Mesodermal cell (in vitro differentiated cells): Measurements from ENCODE around the gene DYSF.

ENCODE experiments used
- H3K27ac ChIP-seq: 2 replicates; pipeline ENCODE4 v1.7.0; 2013; ENCODE audit warnings: mild to moderate bottlenecking, low read depth, low read length, moderate library complexity; ENCODE audit not compliant: severe bottlenecking
- H3K36me3 ChIP-seq: 2 replicates; pipeline ENCODE4 v1.7.1; 2013; ENCODE audit warnings: mild to moderate bottlenecking, low read length, moderate library complexity; ENCODE audit not compliant: control insufficient read depth, insufficient read depth
- H3K4me1 ChIP-seq: one replicate; pipeline ENCODE4 v1.7.1; 2013; ENCODE audit warnings: mild to moderate bottlenecking, low read length; ENCODE audit not compliant: insufficient read depth, control insufficient read depth, poor library complexity, severe bottlenecking
- H3K4me3 ChIP-seq: 2 replicates; pipeline ENCODE4 v1.7.0; 2013; ENCODE audit warnings: low read length, control low read depth, mild to moderate bottlenecking; ENCODE audit not compliant: insufficient read depth, poor library complexity, severe bottlenecking; ENCODE audit errors: extremely low read depth
- H3K9me3 ChIP-seq: 2 replicates; pipeline ENCODE4 v1.7.1; 2013; ENCODE audit warnings: mild to moderate bottlenecking, low read length, moderate library complexity; ENCODE audit not compliant: control insufficient read depth
- WGBS, 2 experiments: methylation state at CpG; one replicate each; pipeline ENCODE4 v1.1.5; 2013; ENCODE audit warnings: missing lambda C conversion rate in 2 of 2; ENCODE audit not compliant: insufficient coverage in 2 of 2; 5-methylcytosine and 5-hydroxymethylcytosine counted together

The DYSF gene

DNA sequence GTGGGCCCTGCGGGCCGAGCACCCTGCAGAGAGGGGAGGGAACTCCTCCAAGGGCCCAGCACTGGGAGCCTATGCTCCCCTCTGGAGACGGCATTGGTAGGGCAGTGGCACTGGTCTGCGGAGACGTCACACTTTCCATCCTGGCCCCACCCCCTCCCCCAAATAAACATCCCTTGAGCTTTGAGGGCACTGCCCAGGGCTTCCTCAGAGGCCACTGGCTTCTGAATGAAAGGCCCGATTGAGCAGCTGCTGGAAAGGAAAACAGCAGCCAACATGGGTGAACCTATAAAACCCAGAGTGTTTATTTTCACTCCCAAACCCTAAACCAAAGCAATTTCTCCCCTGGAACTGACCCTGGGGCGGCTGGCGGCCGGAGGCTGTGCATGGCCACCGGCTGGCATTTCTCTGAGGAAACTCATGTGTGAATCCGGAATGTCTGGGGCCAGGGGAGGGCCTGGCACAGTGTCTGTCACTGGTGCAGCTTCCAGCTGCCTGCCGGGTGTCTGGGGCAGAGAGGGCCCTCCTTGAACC, 138.9 kb downstream of the DYSF start:
- H3K27ac ChIP-seq: peak overlapping the region; percentile 23
- H3K4me3 ChIP-seq: no peak overlapping the region
- H3K4me1 ChIP-seq: peaks cover 26% of the 10 kb centered on the region
- WGBS, 2 experiments: 80 to 84% methylated on average over 10 to 11 of the region's 12 CpGs
- no peaks in the 10 kb centered on the region for H3K36me3 ChIP-seq
- H3K9me3 ChIP-seq: no peaks in the 10 kb centered on the region

DNA sequence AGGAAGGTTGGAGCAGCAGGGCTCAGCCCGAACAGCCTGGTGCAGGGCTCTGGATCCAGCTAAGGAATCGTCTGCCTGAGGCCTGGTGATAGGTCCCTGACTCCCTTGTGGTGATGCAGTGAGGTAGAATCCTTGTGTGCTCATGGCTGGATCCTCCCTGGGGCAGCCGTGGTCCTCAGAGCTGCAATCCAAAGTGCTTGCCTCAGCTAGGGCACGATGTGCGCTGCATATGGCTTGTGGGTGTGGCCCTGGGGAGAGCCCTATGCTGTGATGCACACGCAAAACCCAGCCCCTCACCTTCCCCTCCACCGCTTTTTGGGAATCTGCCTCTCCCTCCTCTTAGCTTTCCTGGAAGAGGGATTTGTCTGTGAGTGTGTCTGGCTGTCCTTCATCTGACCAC, 142.2 kb downstream of the DYSF start:
- peak overlapping the region; percentile 64 for H3K27ac ChIP-seq
- H3K36me3 ChIP-seq: no peaks in the 10 kb centered on the region
- no peaks in the 10 kb centered on the region for H3K9me3 ChIP-seq
- WGBS, 2 experiments: 87 to 93% methylated on average over 2 to 3 of the region's 7 CpGs
- H3K4me1 ChIP-seq: peaks cover 21% of the 10 kb centered on the region
- H3K4me3 ChIP-seq: no peak overlapping the region

DNA sequence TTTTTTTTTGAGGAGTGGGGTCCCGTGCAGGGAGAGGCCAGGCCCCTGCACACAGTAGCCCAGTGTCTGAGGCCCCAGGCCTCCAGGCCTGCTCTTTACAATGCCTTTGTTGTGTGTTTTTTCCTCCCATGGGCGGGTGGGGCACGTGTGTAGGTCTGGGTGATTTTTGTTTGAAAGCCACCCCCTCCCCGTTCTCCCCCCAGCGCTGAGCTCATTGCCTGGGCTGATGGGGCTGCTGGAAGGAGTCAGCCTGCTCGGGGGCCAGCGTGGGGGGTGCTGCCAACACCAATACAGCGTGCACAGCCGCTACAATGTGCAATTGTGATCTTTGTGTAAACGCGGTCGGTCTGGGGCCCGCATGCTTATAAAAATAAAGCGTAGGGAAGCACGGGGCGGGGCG, 142.7 kb downstream of the DYSF start:
- no peak overlapping the region for H3K4me3 ChIP-seq
- no peaks in the 10 kb centered on the region for H3K36me3 ChIP-seq
- H3K27ac ChIP-seq: peak overlapping the region; percentile 64
- 90 to 94% methylated on average over 9 to 10 of the region's 17 CpGs for WGBS, 2 experiments
- no peaks in the 10 kb centered on the region for H3K9me3 ChIP-seq
- peaks cover 21% of the 10 kb centered on the region for H3K4me1 ChIP-seq

DNA sequence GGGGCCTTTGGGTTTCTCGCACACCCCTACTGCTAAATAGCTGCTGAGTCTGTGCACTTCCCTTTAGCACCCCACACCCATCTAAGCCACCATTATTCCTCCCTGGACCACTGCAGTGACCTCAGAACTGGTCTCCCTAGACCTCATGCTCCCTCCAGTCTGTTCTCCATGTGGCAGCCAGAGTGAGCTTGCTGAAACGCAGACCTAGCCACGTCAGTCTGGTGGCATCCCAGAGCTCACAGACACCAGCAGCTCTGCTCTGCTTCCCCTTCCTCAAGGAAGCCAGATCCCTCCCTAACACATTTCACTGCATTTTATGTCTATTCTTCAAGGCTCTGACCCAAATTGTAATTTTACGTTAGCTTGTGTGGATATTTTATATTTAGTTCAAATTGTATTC, 144.4 kb downstream of the DYSF start:
- Histone ChIP-seq H3K4me3 (no peak overlapping the region), H3K36me3 (no peaks in the 10 kb centered on the region), H3K4me1 (peaks cover 13% of the 10 kb centered on the region), H3K9me3 (no peaks in the 10 kb centered on the region), H3K27ac (no peak overlapping the region)
- WGBS, 2 experiments: 76 to 87% methylated on average over 3 of the region's 4 CpGs

DNA sequence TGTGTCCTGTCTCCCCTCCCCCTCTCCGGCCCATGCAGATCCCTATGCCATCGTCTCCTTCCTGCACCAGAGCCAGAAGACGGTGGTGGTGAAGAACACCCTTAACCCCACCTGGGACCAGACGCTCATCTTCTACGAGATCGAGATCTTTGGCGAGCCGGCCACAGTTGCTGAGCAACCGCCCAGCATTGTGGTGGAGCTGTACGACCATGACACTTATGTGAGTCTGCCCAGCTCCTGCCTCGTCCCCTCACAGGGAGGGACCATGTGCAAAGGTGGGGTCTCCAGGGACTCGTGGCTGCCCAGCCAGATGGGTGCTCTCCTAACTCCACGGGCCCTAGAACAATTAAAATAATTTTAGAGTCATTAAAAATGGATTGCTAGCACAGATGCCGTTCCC, 145.2 kb downstream of the DYSF start:
- 89 to 97% methylated on average over 8 to 12 of the region's 14 CpGs for WGBS, 2 experiments
- no peak overlapping the region for H3K4me3 ChIP-seq
- H3K27ac ChIP-seq: no peak overlapping the region
- H3K36me3 ChIP-seq: no peaks in the 10 kb centered on the region
- H3K9me3 ChIP-seq: no peaks in the 10 kb centered on the region
- peaks cover 13% of the 10 kb centered on the region for H3K4me1 ChIP-seq

DNA sequence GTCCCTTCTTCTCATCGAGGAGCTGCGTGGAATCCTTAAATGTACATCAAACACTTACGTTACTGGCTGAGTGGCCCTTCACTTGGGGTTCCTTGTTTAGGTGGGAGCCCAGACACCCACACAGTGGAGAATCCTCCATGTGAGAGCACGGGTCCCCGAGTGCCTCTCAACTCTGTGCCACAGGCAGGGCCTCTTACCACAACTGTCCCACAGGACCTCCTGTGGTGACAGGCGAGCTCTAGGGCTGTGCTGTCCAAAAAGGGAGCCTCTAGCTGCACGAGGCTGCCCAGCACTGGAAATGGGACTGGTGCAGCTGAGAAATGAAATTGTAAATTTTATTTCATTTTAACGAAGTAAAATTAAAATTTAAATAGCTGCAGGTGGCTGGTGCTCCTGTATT, 145.7 kb downstream of the DYSF start:
- no peaks in the 10 kb centered on the region for H3K9me3 ChIP-seq
- WGBS, 2 experiments: 89 to 92% methylated on average over 5 to 8 of the region's 8 CpGs
- no peaks in the 10 kb centered on the region for H3K36me3 ChIP-seq
- no peak overlapping the region for H3K27ac ChIP-seq
- no peak overlapping the region for H3K4me3 ChIP-seq
- H3K4me1 ChIP-seq: peaks cover 13% of the 10 kb centered on the region

DNA sequence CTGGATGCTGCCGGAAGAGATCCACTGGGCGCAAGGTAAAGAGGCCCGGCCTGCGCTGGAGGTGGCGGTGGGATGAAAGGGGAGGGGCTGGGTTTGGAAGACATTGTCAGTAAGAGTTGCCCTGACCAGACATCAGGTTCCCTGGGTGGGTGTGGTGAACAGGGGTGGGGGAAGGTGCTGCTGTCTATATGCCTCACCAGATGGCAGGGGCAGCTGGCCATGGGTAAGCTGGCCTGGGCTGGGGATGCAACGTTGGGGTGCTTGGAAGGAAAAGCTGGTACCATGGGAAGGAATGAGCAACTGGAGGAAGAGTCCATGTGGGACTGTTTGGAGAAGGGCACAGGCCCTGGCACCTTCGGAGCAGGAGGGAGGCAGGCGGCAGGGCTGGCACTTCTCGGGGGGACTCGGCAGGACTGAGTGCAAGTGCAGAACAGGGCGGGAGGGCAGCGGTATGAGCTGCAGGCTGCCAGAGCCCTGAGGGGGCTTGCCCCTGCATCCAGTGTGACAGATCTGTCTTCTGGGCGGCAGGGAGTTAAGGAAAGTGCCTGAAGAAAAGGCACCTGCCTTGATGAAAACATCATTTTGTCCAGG, 146.4 kb downstream of the DYSF start:
- H3K36me3 ChIP-seq: no peaks in the 10 kb centered on the region
- 93 to 94% methylated on average over 9 to 13 of the region's 13 CpGs for WGBS, 2 experiments
- no peaks in the 10 kb centered on the region for H3K9me3 ChIP-seq
- H3K4me1 ChIP-seq: peaks cover 13% of the 10 kb centered on the region
- no peak overlapping the region for H3K27ac ChIP-seq
- H3K4me3 ChIP-seq: no peak overlapping the region

DNA sequence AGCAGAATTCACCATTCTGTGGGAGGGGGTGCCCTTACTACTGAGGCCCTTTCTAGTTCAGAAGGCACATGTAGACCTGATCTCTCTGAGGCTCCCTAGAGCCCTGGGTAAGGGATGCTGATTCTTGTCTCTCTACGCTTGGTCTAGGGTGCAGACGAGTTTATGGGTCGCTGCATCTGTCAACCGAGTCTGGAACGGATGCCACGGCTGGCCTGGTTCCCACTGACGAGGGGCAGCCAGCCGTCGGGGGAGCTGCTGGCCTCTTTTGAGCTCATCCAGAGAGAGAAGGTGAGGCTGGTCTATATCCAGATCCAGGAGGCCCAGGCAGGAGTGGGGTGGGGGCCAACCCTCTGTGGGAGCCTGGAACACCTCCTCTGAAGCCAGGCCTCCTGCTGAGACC, 147.2 kb downstream of the DYSF start:
- WGBS, 2 experiments: 91% methylated on average over 9 of the region's 9 CpGs
- H3K27ac ChIP-seq: no peak overlapping the region
- H3K4me3 ChIP-seq: no peak overlapping the region
- H3K36me3 ChIP-seq: no peaks in the 10 kb centered on the region
- H3K4me1 ChIP-seq: peaks cover 10% of the 10 kb centered on the region
- no peaks in the 10 kb centered on the region for H3K9me3 ChIP-seq

DNA sequence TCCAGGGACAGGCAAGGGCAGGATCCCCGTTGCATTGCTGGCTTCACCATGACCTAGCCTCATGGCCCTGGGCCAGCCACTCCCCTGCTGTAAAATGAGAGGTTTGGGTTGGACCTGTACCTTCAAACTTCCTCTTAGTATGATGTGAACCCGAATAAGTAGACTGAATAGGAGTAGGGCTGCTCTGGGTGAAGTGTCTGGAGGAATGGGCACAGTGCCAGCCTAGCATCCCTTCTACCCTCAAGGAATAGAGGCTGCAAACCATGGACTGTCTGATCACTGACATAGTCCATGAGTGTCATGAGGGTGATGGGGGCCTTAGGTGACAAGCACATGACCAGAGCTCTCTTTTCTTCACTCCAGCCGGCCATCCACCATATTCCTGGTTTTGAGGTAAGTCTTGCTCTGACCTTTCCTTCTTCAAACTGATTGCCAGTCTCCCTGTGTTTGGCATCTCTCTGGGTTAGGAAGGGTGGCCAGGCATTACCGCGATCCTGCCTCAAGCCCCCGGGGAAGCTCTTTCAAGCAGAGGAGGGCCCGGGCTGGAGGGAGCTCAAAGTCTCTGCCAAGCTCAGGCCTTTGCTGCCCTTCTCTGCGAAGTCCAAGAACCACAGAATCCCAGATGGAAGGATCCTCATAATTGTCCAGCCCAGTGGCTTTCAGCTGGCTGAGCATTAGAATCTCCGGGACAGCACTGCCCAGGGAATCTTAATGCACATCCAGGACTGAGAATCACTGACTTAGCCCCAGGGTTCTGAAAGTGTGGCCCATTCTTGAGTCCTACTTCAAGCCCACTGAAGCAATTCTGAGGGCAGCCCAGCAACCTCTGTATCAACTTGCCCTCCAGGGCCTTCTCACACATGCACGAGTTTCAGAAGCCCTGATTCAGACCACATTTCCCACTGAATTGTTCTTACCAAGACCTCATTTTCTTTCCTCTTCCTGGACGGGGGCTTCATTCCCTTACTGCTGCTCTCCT, 148.1 kb downstream of the DYSF start:
- Histone ChIP-seq H3K4me1 (peaks cover 1% of the 10 kb centered on the region), H3K27ac (no peak overlapping the region), H3K4me3 (no peak overlapping the region), H3K9me3 (no peaks in the 10 kb centered on the region), H3K36me3 (no peaks in the 10 kb centered on the region)
- 92 to 95% methylated on average over 8 to 10 of the region's 11 CpGs for WGBS, 2 experiments

DNA sequence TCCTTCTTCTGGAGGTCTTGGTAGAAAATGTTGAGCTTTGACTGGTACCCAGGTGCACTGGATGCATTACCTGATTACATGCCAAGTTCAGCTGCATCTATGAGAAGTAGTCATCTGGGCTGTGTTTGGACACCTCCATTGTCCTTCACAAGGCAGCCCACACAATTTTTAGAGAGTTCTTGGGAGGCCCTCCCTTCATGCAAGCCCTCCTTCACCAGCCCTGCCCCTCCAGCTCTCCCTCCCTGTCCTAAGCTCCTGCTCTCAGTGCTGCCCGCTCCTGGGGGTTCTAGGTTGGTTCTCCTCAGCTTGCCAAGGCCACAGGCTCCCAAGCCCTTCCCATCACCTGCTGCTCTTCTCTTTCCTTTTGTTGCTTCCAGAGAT, 148.7 kb downstream of the DYSF start:
- no peaks in the 10 kb centered on the region for H3K36me3 ChIP-seq
- no peaks in the 10 kb centered on the region for H3K4me1 ChIP-seq
- 100% methylated on average over 1 of the region's 1 CpG for whole genome bisulfite sequencing, 2 experiments
- H3K27ac ChIP-seq: no peak overlapping the region
- H3K4me3 ChIP-seq: no peak overlapping the region
- H3K9me3 ChIP-seq: no peaks in the 10 kb centered on the region

DNA sequence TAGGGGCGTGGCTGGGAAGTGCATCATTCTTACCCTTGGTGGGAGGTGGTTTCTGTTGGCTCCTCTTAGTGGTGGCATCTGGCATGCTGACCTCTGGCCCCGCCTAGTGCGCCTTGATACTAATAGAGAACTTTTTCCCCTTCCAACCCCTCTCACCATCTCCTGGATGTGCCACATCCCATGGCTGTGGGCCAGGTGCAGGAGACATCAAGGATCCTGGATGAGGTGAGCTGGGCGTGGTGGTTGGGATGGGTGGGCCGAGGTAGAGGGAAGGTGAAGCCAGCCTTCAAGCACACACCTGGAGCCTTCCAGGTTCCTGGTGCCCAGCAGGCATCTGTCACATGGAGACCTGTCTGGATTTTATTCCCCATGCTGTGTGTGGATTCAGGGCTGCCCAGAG, 149.2 kb downstream of the DYSF start:
- no peak overlapping the region for H3K27ac ChIP-seq
- WGBS, 2 experiments: 100% methylated on average over 2 of the region's 5 CpGs; no CpG with 5 or more reads in 1 of the 2 experiments
- H3K4me3 ChIP-seq: no peak overlapping the region
- no peaks in the 10 kb centered on the region for H3K36me3 ChIP-seq
- H3K9me3 ChIP-seq: no peaks in the 10 kb centered on the region
- no peaks in the 10 kb centered on the region for H3K4me1 ChIP-seq
